NCI-H1092 (cell line): ENCODE data around the gene LAMA2.

ENCODE experiments used
- DNase-seq: peaks from one replicate; lab custom pipeline; 2025; lab: John Stamatoyannopoulos, UW

Gene LAMA2

DNA sequence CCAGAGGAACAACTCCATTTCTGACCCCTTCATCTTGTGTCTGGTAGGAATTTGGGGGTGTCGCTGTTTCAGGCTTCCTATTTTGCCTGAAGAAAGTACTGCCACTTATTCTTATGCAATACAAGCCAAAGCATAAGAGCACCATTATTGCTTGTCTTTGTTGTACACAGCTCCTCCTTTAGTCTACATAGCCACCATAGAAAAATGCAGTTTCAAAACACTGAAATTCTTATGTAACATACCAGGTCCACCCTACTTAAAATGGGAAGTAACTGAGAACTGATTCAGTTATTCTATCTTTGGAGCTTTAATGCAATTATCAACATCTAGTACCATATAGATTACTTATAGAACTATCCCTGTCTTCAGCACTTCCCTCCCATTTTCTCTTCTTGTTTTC lies 571.5 kb downstream of the LAMA2 start:
- no peak for DNase-seq

DNA sequence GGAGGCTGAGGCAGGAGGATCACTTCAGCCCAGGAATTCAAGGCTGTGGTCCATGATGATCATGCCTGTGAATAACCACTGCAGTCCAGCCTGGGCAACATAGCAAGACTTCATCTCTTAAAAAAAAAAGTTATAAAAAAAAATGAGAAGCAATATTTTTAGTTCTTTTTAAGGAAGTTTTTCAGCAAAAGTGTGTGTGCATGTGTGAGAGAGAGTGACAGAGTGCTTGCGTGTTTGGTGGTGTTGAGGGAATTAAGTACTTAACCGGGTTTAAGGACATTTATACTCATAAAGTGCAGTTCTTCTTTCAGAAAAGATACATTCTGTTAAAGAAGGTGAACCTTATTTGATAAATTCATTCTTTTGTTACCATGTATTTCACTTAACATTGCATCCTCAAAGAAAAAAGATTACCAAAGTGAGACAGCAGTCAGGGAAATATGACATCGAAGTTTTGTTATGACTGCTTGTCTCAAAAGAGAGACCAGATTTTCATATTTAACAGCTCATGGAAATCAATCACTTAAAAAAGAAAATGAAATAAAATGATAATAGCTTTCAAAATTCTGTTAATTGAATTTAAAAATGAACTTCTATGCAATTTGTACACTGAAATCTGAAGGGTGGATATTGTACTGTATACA lies 572.3 kb downstream of the LAMA2 start:
- DNase-seq, result no peak

DNA sequence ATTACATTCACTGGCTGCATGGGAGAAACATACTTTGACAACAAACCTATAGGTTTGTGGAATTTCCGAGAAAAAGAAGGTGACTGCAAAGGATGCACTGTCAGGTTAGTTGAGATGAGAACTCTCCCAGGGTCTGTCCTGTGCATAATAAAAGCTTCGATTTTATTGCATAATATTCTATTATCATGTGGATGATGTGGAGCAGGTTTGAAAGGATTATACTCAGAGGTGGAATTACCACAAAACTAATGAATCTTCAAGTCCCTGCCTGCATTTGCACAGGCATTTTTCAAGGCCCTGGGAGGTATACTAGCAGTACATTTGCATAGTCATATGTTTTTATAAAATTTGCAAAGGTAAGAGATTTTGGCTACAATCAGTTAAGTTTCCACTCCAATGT lies 577.3 kb downstream of the LAMA2 start:
- DNase-seq, result no peak

DNA sequence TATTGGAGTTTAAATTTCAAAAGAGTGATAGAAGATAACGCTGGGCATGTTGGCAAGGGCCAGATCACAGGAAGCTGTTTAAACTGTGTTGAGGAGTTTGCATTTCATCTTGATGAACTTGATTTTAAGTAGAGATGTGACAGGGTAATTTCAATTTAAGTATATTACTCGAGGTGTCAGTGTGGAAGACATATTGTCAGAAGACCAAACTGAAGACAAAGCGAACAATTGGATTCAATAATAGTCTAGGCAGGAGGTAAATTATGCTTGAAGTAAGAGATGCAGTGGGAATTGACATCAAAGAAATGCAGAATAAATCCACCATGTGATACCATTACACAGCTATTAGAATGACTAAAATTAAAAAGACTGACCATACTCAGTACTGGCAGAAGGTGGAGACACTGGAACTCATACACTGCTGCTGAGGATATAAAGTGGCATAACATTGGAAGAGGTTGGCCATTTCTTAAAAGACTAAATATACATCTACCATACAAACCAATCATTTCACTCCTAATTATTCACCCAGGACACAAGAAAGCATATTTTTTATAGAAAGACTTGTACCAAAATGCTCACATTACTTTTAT lies 586.2 kb downstream of the LAMA2 start:
- DNase-seq, result no peak

DNA sequence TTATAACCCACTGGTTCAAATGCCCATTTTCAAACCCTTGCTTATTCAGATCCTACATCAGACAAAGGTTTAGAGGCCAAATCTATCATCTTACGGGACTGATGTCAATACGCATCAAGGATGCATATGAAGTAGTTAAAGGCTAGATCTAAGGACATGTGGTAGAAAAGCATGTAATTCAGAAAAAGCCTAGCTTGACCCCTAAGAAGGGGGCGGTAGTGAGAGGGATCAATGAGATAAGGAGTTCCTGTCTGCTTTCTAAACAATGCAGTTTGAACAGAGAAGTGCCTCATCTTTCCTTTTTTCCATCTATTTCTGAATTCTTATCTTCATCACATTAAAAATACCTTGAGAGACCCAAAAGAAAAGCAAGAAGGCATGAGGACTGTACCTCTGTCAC lies 589.3 kb downstream of the LAMA2 start:
- DNase-seq, result no peak

DNA sequence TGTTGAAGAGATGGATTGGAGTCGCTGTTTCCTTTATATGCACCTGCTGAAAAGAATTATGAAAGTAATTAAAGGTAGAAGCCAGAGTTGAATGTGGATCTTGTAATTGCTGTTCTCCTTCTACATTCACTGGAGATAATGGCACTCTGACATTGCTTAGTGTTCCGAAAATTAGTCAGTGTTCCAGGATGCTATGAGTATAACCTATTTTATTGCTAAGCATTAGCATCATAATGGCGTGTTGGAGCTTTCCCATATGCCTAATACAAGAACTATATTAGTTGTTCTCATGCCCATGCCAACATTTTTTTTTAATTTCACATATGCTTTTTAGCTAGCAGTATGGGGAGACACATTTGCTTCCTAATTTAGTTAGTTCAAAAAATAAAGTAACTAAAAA lies 590.6 kb downstream of the LAMA2 start:
- DNase-seq, result no peak

DNA sequence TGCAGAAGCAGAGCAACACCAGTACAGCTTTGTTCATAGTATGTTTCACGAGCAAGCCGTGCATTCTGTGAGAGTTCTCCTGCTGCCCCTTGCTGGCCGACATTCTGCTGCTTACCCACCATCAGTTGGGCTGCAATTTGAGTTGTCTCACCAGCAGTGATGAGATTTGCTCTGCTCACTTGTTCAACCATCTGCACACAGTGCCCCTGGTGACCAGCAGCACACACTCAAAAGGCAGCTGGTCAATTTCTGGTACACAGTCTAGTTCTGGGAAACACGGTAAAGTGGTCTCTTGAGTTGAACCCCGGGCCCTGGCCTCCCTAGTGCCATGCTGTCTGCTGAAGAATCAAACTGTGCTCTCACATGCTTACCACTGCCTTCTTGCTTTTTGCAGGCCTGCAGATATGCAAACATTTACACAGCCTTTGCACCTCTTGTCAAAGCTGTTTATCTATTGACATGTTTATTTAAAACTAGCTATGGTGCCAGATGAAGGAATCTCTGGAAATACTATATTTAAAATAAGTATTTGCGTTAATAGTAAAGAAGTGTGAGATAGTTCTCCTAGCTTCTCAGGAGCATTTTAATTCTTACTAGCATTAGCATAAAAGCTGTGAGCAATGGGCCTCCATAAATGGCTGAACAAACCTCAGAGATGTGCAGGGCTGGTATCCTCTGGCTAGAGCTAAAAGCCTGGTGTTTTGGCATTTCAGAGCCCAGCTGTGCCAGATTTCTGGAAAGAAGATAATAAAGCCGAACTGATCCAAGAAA lies 592.7 kb downstream of the LAMA2 start:
- DNase-seq, result no peak

DNA sequence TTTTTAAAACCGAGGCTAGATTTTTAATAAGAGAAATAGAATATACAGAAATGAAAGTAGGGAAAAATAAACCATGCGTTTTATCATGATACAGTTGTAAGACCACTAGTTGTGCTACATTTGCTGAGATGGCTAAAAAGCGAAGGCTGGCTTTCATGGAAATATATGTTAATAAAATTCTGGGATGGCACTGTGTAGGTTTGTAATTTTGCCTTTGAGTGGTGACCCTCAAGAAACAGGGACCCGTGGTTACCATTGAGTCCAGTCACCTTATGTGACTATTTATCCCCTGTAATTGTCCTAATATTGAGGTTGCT lies 593.3 kb downstream of the LAMA2 start:
- DNase-seq, result no peak

DNA sequence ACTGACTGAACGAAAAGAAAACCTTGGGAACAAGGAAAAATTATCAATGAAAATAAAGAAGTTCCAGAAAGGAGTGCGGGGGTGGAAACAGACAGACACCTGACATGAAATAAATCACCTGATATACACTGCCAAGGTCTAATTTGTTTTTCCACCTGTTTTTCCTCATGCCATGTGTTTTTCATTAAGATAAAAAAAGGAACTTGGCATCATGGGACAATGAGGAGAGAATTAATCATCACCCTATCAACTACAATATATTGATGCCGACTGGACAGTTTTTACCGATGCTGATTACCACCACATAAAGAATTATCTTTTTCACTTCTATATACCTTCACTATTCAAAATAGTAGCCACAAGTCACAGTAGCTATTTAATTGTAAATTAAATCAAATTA lies 593.9 kb downstream of the LAMA2 start:
- DNase-seq, result no peak

DNA sequence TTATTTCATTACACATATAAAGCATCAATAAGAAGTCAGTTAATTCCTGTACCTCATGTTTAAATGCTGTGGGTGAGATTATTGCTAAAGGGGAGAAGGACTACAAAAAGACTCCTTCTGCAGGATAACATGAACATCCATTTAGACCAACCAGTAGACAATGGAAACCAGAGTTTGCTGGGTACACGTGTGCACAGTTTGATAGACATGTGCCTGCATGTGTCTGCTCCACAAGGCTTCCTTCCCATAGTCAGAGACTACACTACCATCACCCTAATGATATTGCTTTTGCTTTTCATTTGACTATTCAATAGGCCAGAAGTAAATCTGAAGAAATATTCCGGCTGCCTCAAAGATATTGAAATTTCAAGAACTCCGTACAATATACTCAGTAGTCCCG lies 595.4 kb downstream of the LAMA2 start:
- no peak for DNase-seq

DNA sequence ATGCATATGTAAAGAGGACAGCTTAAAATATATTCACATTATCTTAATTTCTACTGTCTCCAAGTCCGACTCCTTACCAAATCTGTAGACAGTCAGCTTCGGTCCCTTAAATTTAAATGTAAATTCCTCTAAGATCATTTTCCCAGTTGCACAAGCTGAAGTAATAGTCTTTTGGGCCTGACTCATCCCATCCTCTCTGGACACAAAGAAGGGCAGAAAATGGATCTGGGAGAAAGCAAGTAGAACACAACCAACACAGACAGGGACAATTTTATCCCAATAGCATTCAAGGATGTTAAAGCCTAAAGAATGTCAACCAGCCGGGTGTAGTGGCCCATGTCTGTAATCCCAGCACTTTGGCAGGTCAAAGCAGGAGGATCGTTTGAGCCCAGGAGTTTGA lies 598.8 kb downstream of the LAMA2 start:
- no peak for DNase-seq

DNA sequence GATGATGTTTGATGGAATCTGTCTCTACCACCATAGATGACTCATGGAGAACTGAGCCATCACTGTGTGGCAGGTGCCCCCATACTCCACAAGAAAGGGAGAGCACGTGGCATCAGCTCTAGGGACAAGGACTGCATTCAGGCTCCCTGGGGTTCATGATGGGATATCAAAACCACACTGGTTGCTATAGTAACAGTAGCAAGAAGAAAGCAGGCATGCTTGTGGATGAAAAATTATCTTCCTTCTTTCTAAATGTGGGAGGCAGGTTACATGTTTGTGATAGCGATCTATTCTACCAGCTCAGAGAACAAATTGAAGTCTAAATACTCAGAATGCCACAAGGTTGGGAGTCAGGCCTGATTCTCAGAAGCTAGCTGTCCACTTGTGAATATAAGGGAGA lies 602.8 kb downstream of the LAMA2 start:
- DNase-seq, result no peak

DNA sequence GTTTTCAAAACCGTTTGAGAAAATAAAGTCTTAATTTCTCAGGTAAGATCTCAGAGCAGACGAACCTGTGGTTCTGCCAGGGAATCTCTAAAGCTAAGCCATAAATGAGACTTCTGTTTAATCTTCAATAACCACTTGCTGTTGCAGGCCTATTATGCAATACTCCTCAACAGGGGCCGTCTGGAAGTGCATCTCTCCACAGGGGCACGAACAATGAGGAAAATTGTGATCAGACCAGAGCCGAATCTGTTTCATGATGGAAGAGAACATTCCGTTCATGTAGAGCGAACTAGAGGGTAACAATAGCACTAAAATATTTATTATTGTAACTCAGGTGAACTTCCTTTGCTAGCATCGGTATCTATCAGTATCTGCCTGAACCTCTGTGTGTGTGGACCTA lies 603.4 kb downstream of the LAMA2 start:
- no peak for DNase-seq

DNA sequence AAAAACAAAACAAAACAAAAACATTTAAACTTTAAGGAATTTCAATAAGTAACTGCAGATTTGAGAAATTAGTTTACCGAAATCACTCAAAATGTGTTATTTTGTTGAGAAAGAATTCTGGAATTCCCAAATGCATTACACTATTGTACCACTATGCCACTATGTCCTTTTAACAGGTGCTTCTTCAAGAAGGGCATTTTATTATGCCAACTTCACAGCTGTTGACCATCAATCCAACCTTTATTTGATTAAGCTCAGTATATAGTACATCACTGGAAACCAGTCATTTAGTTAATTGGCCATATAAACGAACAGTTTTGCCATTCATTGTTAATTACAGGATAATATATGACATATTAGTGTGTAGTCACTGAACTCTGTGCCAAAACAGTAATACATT lies 605.4 kb downstream of the LAMA2 start:
- DNase-seq, result no peak

DNA sequence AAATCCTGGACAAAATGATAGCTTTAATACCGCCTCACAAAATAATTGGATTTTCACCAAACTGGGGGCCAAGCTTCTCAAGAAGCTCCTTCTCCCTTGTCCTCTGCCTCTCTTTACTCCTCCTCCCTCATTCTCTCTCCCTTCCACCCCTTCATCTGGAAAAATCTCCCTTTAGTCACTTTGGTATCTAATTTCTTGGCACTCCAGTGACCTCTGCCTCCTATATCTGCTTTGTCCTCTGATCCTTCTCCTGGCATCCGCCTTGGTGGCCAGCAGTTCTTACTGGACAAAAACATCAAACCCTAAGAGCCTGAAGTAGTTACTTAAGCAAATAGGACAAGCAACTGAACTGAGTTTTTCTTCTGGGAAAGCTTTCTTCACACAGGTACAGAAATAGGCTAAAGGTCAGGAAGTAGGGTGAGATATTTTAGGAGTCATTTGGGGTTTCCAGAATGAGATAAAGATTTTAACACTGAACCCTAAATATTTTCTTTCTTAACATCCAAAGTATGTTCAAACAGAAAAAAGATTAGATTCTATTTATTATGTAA lies 606.4 kb downstream of the LAMA2 start:
- no peak for DNase-seq

DNA sequence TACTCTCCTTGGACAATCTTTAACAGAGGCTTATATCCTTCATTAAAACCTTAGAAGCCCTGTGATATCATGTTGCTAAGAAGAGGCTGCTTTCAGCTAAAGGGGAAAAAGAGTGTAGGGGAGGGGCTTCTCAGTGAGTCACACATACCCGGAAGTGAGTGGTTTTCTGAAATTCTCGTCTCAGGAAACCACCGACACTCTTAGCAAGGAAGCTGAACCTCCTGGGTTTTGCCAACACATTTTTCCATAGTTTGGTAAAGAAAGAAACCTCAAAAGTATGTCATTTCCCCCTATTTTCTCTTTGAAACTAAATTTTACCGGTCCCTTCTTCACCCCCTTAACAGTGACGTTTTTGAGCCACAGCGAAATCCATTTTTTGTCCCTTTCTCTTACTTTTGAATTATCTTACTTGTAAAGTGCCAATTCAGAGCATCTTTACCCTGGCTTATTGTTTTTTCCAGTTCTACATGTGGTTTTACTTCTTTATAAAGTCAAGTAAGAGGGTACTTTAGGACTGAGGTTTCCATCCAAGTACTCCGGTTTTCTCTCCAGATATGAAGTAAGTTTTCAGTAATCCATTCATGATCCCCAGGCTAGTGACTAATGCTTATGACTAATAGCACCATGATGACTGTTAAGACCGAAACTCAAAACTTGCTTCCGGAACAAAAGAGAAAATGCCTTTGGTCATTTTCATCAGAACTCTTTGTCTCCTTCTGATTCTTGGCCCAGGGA lies 607.8 kb downstream of the LAMA2 start:
- no peak for DNase-seq

DNA sequence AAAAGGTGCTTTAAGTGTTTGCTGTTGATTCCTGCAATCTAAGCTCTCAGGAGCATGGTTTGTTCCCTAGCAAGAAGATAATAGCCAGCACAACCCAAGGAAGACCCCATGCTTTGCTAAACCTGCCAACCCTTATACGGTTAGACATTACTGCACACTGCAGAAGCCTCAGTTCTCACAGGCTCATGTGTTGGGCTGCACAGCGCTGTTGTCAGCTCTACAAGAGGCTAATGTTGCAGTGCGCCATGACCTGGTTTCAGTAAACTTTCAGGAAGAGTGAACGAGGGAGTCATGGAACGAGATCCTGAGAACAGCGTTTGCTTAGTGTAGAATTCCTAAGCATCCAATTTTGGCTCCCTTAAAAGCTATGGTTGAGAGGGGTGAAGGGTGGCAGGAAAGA lies 608.5 kb downstream of the LAMA2 start:
- no peak for DNase-seq

DNA sequence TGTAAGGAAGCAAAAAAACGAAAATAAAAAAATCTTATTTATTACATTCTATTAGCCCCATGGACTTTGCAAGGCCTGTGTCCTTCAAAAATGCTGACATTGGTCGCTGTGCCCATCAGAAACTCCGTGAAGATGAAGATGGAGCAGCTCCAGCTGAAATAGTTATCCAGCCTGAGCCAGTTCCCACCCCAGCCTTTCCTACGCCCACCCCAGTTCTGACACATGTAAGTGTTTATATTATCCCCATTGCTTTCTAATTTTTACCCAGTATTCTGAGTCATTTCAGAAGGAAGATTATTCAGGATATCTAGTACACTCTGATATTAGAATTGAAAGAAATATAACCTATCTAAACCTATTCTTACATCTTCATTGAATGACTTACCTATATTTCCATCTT lies 609.3 kb downstream of the LAMA2 start:
- no peak for DNase-seq

DNA sequence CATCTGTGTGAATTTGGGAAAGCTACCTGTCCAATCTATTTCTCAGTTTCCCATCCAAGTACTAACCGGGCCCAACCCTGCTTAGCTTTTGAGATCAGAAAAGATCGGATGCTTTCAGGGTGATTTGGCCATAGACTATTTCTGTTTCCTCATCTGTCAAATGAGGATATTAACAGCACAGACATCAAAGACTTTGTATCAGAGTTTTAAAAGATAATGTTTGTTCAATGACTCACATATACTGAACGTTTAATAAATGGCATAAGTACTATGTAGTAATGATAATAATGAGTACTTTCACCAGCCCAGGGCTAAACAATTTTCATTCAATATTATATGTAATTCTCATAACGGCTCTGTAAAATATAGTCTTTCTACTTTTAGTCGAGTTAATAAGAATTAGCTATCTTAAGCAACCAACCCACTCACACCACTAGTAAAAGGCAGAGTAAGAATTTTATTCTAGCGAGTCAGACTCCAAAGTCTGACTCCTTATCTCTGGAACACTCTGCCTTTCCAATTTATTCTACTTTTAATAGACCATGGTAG lies 610.5 kb downstream of the LAMA2 start:
- DNase-seq, result no peak

DNA sequence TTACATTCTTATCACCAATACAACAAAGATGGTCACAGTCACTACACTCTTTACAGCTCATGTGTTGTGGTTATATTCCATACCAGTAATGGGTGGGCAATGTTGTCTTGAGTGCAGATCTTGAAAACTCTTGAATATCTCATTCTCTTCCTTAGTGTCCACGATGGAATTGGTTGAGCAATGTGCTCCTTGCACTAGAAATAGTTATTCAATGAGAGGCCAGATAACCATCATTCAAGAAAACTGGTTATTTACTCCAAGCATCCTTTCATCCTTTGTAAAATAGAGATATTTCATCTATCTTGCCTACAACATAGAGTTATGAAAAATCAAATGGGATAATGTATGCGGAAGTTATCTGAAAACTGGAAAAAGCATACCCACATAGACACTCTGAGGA lies 611.2 kb downstream of the LAMA2 start:
- DNase-seq, result no peak

DNA sequence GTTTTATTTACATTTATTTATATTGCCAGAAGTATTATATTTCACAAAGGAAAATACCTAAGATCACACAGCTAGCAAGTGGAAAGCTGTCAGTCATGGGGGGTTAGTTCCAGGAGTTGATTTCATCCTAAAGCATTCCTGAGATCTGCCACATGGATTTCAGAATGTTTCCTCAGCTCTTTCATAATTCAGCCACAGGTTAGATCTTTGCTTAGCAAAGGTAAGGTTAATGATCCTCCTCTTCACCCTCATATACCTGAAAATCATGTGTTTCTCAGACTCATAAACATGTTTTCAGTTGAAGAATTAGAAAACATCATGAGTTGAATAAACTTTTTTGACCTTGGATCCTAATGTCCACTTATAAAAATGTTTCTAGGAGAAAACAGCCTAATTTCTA lies 611.6 kb downstream of the LAMA2 start:
- no peak for DNase-seq

DNA sequence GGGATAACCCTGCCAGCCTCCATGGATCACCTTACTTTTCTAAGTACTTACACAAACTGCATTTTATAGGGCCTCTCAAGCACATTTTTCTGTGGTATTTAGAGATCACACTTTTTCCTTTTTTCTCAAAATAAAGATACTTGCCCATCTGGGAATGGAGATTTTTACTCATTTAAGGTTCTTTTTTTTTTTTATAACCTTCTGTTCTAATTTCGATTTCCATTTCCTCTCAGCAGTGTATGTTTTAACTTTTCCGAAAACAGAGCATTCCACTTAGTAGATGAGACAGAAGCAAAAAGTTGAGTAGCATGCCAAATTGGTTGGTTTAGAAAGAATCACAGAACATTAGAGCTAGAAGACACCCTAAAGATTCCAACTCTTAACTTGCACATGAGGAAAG lies 612.7 kb downstream of the LAMA2 start:
- no peak for DNase-seq
